Measurements from ENCODE around the gene KDF1. TPM values are rescaled to one million over a fixed set of nuclear protein-coding genes. Genes with fewer than 3 reads are reported as not detected.
A peak's percentile ranks its signal among the peaks of the same experiment; 100 is the strongest.

Gene KDF1
- total and polyA plus RNA-seq, 2 of the 13 experiments (the other 11 are each of a cell fraction or from before 2014, with no cell fraction given) = 1.9 to 4.9 TPM

DNA sequence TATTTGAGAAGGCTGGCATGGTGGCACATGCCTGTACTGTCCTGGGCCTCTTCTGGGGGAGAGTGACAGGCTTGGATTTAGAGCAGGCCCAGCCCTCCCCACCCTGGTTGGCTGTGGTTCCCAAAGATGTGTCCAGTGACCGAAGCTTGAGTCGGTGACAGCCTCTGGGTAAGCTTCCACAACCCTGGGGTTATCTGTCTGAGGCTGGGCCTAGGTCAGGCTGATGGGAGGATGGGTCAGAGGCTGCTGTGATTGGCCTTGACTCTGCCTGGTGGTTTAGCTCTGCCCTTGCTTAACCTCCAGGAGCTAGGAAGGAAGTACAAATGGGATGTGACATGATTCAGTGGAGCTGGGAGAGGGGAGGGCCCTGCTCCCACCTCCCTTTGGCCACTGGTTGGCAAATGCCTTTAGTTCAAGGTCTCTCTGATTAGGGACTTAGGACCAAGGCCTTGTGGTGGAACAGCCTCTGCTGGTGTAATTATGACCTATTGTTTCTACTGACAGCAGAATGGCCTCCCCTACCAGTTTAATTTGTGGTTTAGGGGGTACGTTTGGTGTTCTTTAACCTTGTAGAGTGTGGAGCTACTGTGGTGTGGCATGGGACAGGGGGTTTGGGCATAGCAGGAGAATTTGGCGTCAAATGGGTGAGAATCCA lies 22.1 kb downstream of the KDF1 start (continued):
- TF ChIP-seq ATF7 (IDR thresholded peaks at IDR 0.05) = no peak
- 0 out of 2 replicates have a peak, but pooled peaks have one; percentile 58 for TF ChIP-seq ATF7 (CRISPR knock-in tag; IDR thresholded peaks at IDR 0.05)
- no peak for TF ChIP-seq ZNF790 (CRISPR knock-in tag; IDR thresholded peaks at IDR 0.05; ENCODE audit: borderline replicate concordance)
- TF ChIP-seq POLR2AphosphoS5 (IDR thresholded peaks at IDR 0.05; ENCODE audit: low read depth, low read length) = no peak; the same call in none of the 2 replicates
- TF ChIP-seq CBX5 (CRISPR knock-in tag; IDR thresholded peaks at IDR 0.05; ENCODE audit: borderline replicate concordance) = peak; percentile 54; the same call in 1 of the 2 replicates
- 0 out of 2 replicates have a peak, but pooled peaks have one; percentile 27 for TF ChIP-seq SNAI1 (CRISPR knock-in tag; IDR thresholded peaks at IDR 0.05; ENCODE audit: borderline replicate concordance)
- no peak for TF ChIP-seq EEA1 (CRISPR knock-in tag; IDR thresholded peaks at IDR 0.05; ENCODE audit: borderline replicate concordance)
- TF ChIP-seq CREB1 (IDR thresholded peaks at IDR 0.05) = no peak
- TF ChIP-seq CREB1 (CRISPR knock-in tag; IDR thresholded peaks at IDR 0.05) = peak; percentile 76
- no peak for TF ChIP-seq WIZ (CRISPR knock-in tag; IDR thresholded peaks at IDR 0.05)
- TF ChIP-seq ZNF577 (CRISPR knock-in tag; IDR thresholded peaks at IDR 0.05; ENCODE audit: borderline replicate concordance, low read depth) = no peak
- peak; percentile 91; the same call in 1 of the 2 replicates for TF ChIP-seq HIC2 (CRISPR knock-in tag; IDR thresholded peaks at IDR 0.05; ENCODE audit: low read depth)
- no peak for TF ChIP-seq TRIM22 (IDR thresholded peaks at IDR 0.05)
- peak; percentile 84 for TF ChIP-seq AKAP8 (CRISPR knock-in tag; IDR thresholded peaks at IDR 0.05)
- peak; percentile 84; the same call in 1 of the 2 replicates for TF ChIP-seq ZNF543 (CRISPR knock-in tag; IDR thresholded peaks at IDR 0.05)
- TF ChIP-seq ZNF335 (CRISPR knock-in tag; IDR thresholded peaks at IDR 0.05) = no peak
- TF ChIP-seq, protein P1, sequence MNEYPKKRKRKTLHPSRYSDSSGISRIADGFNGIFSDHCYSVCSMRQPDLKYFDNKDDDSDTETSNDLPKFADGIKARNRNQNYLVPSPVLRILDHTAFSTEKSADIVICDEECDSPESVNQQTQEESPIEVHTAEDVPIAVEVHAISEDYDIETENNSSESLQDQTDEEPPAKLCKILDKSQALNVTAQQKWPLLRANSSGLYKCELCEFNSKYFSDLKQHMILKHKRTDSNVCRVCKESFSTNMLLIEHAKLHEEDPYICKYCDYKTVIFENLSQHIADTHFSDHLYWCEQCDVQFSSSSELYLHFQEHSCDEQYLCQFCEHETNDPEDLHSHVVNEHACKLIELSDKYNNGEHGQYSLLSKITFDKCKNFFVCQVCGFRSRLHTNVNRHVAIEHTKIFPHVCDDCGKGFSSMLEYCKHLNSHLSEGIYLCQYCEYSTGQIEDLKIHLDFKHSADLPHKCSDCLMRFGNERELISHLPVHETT (CRISPR knock-in tag; conservative IDR thresholded peaks at IDR 0.05) = no peak
- peak; percentile 99 for TF ChIP-seq THRA (CRISPR knock-in tag; IDR thresholded peaks at IDR 0.05; ENCODE audit: borderline replicate concordance)
- no peak for TF ChIP-seq REXO4 (CRISPR knock-in tag; IDR thresholded peaks at IDR 0.05; ENCODE audit: borderline replicate concordance)
- TF ChIP-seq, protein P2, sequence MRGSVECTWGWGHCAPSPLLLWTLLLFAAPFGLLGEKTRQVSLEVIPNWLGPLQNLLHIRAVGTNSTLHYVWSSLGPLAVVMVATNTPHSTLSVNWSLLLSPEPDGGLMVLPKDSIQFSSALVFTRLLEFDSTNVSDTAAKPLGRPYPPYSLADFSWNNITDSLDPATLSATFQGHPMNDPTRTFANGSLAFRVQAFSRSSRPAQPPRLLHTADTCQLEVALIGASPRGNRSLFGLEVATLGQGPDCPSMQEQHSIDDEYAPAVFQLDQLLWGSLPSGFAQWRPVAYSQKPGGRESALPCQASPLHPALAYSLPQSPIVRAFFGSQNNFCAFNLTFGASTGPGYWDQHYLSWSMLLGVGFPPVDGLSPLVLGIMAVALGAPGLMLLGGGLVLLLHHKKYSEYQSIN (CRISPR knock-in tag; IDR thresholded peaks at IDR 0.05; ENCODE audit: borderline replicate concordance) = no peak
- TF ChIP-seq ONECUT2 (CRISPR knock-in tag; IDR thresholded peaks at IDR 0.05) = no peak
- peak; percentile 83; the same call in 1 of the 2 replicates for TF ChIP-seq MEIS1 (CRISPR knock-in tag; IDR thresholded peaks at IDR 0.05; ENCODE audit: borderline replicate concordance)
- no peak for TF ChIP-seq ZNF484 (CRISPR knock-in tag; IDR thresholded peaks at IDR 0.05; ENCODE audit: borderline replicate concordance, low read depth)
